HG02763 (cell line): ENCODE measurements around the gene INSIG1.

Experiments
- ATAC-seq: cut with Tn5 transposase; IDR thresholded peaks from one replicate; pipeline ENCODE4 v1.9.1; 2021; ENCODE audit warnings: mild to moderate bottlenecking, moderate library complexity; ENCODE audit not compliant: unreplicated experiment

INSIG1 gene

GRCh38 chr7:155284496-155285274 lies 13.0 kb upstream of the INSIG1 start:
- no peak for ATAC-seq

- no peak for ATAC-seq
Observed at GRCh38 chr7:155285423-155285822, 12.3 kb upstream of the INSIG1 start.

GRCh38 chr7:155285833-155286232 lies 11.8 kb upstream of the INSIG1 start:
- ATAC-seq: no peak

GRCh38 chr7:155286686-155287085 lies 11.0 kb upstream of the INSIG1 start:
- ATAC-seq: no peak

- no peak for ATAC-seq
Observed at GRCh38 chr7:155287284-155287935, 10.3 kb upstream of the INSIG1 start.

- ATAC-seq: no peak
Observed at GRCh38 chr7:155288055-155288454, 9.6 kb upstream of the INSIG1 start.

GRCh38 chr7:155289107-155289506 lies 8.6 kb upstream of the INSIG1 start:
- ATAC-seq: no peak

- ATAC-seq: no peak
Observed at GRCh38 chr7:155289949-155290501, 7.7 kb upstream of the INSIG1 start.

GRCh38 chr7:155291045-155291530 lies 6.6 kb upstream of the INSIG1 start:
- ATAC-seq: no peak

- ATAC-seq: no peak
Observed at GRCh38 chr7:155291729-155292128, 5.9 kb upstream of the INSIG1 start.

GRCh38 chr7:155292680-155293226 lies 4.9 kb upstream of the INSIG1 start:
- ATAC-seq: no peak

- ATAC-seq: no peak
Observed at GRCh38 chr7:155293721-155294510, 3.8 kb upstream of the INSIG1 start.

- no peak for ATAC-seq
Observed at GRCh38 chr7:155294511-155294778, 3.2 kb upstream of the INSIG1 start.

- ATAC-seq: no peak
Observed at GRCh38 chr7:155295511-155295910, 2.2 kb upstream of the INSIG1 start.

GRCh38 chr7:155296006-155296787 lies 1.5 kb upstream of the INSIG1 start:
- no peak for ATAC-seq

- ATAC-seq: peak; percentile 4
Observed at GRCh38 chr7:155296788-155297516, 726 bp upstream of the INSIG1 start.

- peak; percentile 0 for ATAC-seq
Observed at GRCh38 chr7:155298288-155298833, 683 bp downstream of the INSIG1 start.

GRCh38 chr7:155298834-155299534 lies 1.3 kb downstream of the INSIG1 start:
- peak; percentile 63 for ATAC-seq
